Effector memory CD8-positive, alpha-beta T cell (primary cell): ENCODE data around the gene RRH.

Experiments used
- ATAC-seq: fragments of 150-1000 bp; cut with Tn5 transposase; replicated peaks from 2 replicates; pipeline ENCODE4 v1.10.0; 2021; ENCODE audit warnings: mild to moderate bottlenecking, moderate library complexity
- DNase-seq, 3 experiments: peaks; one replicate each; pipeline ENCODE4 v3.0.0; 2021
- H3K27ac Mint-ChIP-seq, 2 donors: one replicate each; pipeline ENCODE4 v1.8.0; 2022; ENCODE audit warnings: mild to moderate bottlenecking in 2 of 2, mixed read lengths in 2 of 2, moderate library complexity in 2 of 2
- H3K27me3 Mint-ChIP-seq, 2 donors: one replicate each; pipeline ENCODE4 v1.8.0; 2022; ENCODE audit warnings: mixed read lengths in 2 of 2
- H3K36me3 Mint-ChIP-seq: one replicate; pipeline ENCODE4 v1.8.0; 2022; ENCODE audit warnings: mild to moderate bottlenecking, moderate library complexity, mixed read lengths; ENCODE audit not compliant: insufficient read depth
- H3K4me1 Mint-ChIP-seq, 2 donors: one replicate each; pipeline ENCODE4 v1.8.0; 2022; ENCODE audit warnings: low read depth in 2 of 2, mixed read lengths in 2 of 2
- H3K4me3 Mint-ChIP-seq, 2 donors: one replicate each; pipeline ENCODE4 v1.8.0; 2022; ENCODE audit warnings: mild to moderate bottlenecking in 2 of 2, mixed read lengths in 2 of 2, moderate library complexity in 2 of 2
- H3K9me3 Mint-ChIP-seq, 2 donors: one replicate each; pipeline ENCODE4 v1.8.0; 2022; ENCODE audit warnings: mixed read lengths in 2 of 2

RRH gene

GRCh38 chr4:109879081-109879480, 51.3 kb downstream of the RRH start:
- H3K4me3 Mint-ChIP-seq, result no peak overlapping the region
- no peak for ATAC-seq
- H3K9me3 Mint-ChIP-seq, result no peaks in the 10 kb centered on the region
- no peak for DNase-seq
- peaks cover 24 to 44% of the 10 kb centered on the region in 2 donors for H3K27me3 Mint-ChIP-seq
- no peaks in the 10 kb centered on the region for H3K4me1 Mint-ChIP-seq
- H3K36me3 Mint-ChIP-seq, result no peaks in the 10 kb centered on the region
- no peak overlapping the region for H3K27ac Mint-ChIP-seq

- no peak for ATAC-seq
- H3K27me3 Mint-ChIP-seq, result peaks cover 24 to 44% of the 10 kb centered on the region in 2 donors
- H3K4me3 Mint-ChIP-seq, result no peak overlapping the region
- H3K4me1 Mint-ChIP-seq, result no peaks in the 10 kb centered on the region
- no peak for DNase-seq
- no peaks in the 10 kb centered on the region for H3K9me3 Mint-ChIP-seq
- H3K27ac Mint-ChIP-seq, result no peak overlapping the region
- no peaks in the 10 kb centered on the region for H3K36me3 Mint-ChIP-seq
These were observed 52.0 kb downstream of the RRH start for GRCh38 chr4:109879636-109880314.

GRCh38 chr4:109886303-109886702, 58.5 kb downstream of the RRH start:
- no peak for DNase-seq
- ATAC-seq, result no peak
- Mint-ChIP-seq H3K36me3 (no peaks in the 10 kb centered on the region), H3K27me3 (no peaks in the 10 kb centered on the region), H3K4me3 (no peak overlapping the region), H3K9me3 (no peaks in the 10 kb centered on the region), H3K4me1 (no peaks in the 10 kb centered on the region), H3K27ac (no peak overlapping the region)

- Mint-ChIP-seq H3K27me3 (no peaks in the 10 kb centered on the region), H3K36me3 (no peaks in the 10 kb centered on the region), H3K4me3 (no peak overlapping the region), H3K4me1 (no peaks in the 10 kb centered on the region), H3K9me3 (no peaks in the 10 kb centered on the region), H3K27ac (no peak overlapping the region)
- DNase-seq (no peak), ATAC-seq (no peak)
These were observed 59.3 kb downstream of the RRH start for GRCh38 chr4:109887071-109887470.

GRCh38 chr4:109890076-109890475, 62.3 kb downstream of the RRH start:
- H3K27me3 Mint-ChIP-seq, result peaks cover 0 to 7% of the 10 kb centered on the region in 2 donors
- DNase-seq (no peak), ATAC-seq (no peak)
- H3K4me3 Mint-ChIP-seq, result no peak overlapping the region
- no peaks in the 10 kb centered on the region for H3K9me3 Mint-ChIP-seq
- no peaks in the 10 kb centered on the region for H3K36me3 Mint-ChIP-seq
- no peaks in the 10 kb centered on the region for H3K4me1 Mint-ChIP-seq
- no peak overlapping the region for H3K27ac Mint-ChIP-seq
